C4-2B (cell line): ENCODE measurements around the gene VHLL.

Experiments
- CTCF ChIP-seq: fragments of 450-650 bp; conservative IDR thresholded peaks from 2 replicates; pipeline ENCODE4 v1.5.1; 2017; ENCODE audit warnings: mild to moderate bottlenecking
- ZFX ChIP-seq: fragments of 450-650 bp; IDR thresholded peaks from 2 replicates; pipeline ENCODE4 v1.6.1; 2017

GRCh38 chr1:156289857-156290256, 9.2 kb downstream of the VHLL start:
- TF ChIP-seq CTCF, result no peak
- no peak for TF ChIP-seq ZFX
